ENCODE data around the gene ZGRF1.
"Not testable (repeated sequence)": the region's sequence is repeated elsewhere in the genome, so short reads cannot be mapped to it uniquely, and the experiment has no call there.

Gene ZGRF1

DNA sequence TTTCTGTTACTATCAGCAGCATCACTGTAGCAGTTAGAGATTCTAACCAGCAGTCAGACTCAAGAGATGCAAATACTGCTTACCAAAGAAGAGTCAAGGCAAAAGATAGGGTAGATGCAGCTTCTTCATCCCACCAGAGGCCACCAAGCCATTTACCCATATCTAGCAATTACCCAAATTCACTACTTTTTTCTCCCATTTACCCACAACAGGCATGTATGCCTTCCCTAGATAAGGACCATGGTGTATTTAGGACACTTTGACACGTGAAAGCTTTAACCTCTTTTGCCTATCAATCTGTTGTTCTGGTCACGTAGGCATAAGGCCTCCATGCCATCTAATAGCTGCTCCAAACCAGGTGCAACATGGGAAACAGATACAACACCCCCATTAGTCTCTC is 5.8 kb upstream of the ZGRF1 start:
- DNase-seq (ENCODE audit: low read depth, low spot score): no peak

DNA sequence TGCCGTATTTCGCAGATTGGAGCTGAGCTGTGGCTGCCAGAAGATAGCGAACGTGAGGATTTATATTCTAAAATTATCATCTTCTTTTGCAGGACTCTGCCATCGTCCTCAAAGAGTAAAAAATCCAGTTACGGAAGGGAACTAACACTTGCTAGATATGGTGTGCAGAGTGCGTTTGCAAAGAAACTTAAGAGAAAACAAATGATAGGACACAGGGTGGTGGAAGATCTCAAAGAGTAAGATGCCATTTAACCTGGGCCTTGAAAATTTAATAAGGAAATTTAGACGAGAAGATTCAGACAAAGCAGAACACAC is 800 bp upstream of the ZGRF1 start:
- DNase-seq (ENCODE audit: low read depth, low spot score): no peak

- peak; percentile 58 for DNase-seq (ENCODE audit: low read depth, low spot score)
Observed at GRCh38 chr4:112633477-112634235, 3.1 kb downstream of the ZGRF1 start.

DNA sequence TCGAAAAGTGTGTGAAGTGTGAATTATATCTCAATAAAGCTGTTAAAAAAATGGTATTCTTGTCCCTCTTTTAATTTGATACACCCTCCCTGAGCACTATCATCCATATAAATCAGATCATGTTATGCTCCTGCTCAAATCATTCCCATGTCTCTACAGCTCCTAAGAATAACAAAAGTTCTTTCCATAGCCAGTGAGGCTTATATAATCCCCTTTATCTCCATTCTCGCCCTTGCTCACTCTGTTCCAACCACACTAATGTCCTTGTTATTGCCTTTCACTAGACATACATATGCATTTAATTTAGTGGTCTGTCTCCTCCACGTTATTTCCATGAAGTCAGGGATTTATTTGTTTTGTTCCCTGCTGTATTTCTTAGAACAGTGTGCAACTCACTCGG is 10.5 kb downstream of the ZGRF1 start:
- DNase-seq (ENCODE audit: low read depth, low spot score): no peak

GRCh38 chr4:112616984-112617383 is 19.7 kb downstream of the ZGRF1 start:
- no peak for DNase-seq (ENCODE audit: low read depth, low spot score)

- DNase-seq (ENCODE audit: low read depth, low spot score): not testable (repeated sequence)
Observed at GRCh38 chr4:112612814-112613213, 23.9 kb downstream of the ZGRF1 start.

DNA sequence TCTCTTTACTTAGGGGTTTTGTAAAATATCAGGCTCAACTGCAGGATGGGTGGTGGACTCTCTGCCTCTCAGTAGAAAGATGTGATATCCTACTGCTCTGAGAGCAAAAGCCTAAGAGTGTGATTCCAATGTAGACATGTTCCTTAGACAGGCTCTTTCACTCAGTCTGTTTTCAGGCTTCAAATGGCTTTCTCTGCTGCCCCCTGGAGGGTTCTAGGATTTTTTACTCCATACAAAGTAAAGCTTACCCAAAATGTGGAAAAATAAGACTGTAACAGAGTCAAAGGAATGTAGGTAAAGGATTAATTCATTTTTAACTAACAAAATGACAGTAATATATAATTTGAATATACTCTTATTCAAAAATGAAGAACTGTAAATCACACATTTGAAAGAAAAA is 32.1 kb downstream of the ZGRF1 start:
- peak; percentile 78 for DNase-seq (ENCODE audit: low read depth, low spot score)

DNA sequence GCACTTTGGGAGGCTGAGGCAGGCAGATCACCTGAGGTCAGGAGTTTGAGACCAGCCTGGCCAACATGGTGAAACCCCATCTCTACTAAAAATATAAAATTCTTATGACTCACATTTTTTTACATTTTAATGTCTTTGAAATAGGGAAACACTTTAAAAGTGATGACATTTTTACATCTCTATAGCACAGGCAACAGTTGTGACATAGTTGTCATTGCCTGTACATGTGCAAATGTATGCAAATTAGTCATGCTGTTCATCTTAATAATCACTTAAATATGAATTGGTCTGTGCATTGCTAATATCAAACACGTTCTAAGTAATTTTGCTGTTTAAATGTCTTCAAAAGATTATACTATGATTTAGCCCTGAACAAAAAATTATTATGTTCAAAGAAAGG is 41.7 kb downstream of the ZGRF1 start:
- no peak for DNase-seq (ENCODE audit: low read depth, low spot score)

DNA sequence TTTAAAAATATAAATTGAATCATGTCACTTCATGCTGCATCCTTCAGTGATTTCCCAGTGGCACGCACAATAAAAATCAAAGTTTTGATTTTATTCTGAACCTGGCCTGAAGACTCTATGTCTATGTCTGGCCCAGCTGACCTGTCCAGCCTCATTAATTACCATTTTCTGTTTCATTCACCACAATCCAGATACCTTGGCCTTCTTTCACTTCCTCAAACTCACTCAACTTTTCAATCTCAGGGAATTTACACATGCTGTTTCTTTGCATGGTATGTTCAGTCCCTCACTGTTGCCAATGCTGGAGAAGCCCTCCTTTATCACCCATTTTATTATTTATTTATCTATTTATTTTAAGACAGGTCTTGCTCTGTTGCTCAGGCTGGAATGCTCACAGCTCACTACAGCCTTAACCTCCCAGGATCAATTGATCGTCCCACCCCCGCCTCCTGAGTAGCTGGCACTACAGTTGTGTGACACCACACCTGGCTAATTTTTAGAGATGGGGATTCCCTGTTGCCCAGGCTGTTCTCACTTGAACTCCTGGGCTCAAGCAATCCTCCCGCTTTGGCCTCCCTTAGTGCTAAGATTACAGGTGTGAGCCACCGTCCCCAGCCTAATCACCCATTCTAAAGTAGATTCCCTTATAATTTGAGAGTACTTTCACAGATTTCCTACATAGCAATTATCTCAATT is 43.1 kb downstream of the ZGRF1 start:
- no peak for DNase-seq (ENCODE audit: low read depth, low spot score)

DNA sequence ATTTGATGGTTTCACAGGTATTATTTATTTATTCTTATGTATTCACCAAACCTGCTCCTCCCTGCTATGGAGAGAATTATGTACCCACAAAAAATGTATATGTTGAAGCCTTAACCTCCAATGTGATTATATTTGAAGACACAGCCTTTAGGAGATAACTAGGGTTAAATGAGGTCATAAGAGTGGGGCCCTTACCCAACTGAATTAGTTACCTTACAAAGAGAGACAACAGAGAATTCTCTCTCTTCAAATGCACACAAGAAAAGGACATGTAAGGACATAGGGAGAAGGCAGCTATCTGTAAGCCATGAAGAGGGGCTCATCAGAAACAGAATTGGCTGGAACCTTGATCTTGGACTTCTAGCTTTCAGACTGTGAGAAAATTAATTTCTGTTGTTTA is 44.0 kb downstream of the ZGRF1 start:
- DNase-seq (ENCODE audit: low read depth, low spot score): no peak

DNA sequence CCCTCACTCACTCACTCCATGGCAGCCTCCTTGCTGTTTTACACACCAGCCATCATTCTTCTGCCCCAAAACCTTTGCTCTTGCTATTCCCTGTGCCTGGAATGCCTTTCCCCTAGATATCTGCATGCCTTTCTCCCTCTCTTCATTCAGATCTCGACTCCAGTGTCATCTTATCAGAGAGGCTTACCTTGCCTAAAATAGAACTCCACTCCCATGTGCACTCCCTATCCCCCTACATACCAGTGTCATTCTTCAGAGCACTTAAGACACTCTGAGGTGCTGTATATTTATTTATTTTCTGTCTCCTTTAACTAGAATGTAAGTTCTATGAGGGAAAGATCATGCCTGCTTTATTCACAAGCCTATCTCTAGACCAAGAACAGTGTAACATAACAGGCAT is 45.1 kb downstream of the ZGRF1 start:
- no peak for DNase-seq (ENCODE audit: low read depth, low spot score)

DNA sequence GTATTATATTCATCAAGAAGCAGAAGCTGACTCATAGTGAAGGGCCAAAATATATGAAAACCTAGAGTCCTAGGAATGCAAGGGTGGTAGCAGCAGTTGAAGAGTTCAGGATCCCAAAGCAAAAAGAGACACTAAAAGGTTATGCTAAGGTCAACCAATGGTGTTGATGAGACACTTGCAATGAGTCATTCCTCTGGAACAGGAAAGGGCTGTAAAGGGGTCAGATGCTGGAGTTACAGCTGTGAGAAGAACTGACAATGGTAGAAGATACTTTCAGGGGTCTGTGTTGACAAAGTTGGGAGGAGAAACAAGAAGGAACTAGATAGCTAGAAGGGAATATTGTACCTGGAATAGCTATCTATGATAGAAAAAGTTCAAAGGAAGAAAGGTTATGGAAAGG is 47.5 kb downstream of the ZGRF1 start:
- peak; percentile 4 for DNase-seq (ENCODE audit: low read depth, low spot score)

DNA sequence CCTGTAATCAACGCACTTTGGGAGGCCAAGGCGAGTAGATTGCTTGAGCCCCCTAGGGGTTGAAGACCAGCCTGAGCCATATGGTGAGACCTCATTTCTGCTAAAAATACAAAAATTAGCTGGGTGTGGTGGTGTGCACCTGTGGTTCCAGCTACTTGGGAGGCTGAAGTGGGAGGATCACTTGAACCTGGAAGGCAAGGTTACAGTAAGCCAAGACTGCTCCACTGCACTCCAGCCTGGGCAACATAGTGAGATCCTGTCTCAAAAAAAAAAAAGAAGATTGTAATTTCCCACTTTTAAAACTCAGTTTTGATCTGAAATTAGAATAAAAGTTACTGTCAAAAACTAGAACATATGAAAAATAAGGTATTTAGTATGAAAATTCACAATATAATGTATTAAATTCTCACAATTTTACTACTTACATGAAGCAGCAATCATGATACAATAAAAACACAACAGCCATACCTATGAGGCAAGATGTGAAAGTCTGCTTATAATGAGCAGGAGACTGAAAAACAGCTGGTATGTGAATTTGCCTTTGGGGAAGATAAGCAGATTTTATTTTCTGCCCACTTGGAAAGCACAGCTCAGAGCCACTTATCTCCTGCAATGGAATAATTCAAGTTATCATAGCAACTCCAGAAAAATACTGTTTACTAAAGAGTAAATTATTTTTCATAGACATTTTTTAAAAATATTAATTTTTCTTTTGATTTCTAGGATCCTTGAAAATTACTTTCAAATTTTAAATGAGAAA is 50.6 kb downstream of the ZGRF1 start:
- DNase-seq (ENCODE audit: low read depth, low spot score): no peak

GRCh38 chr4:112567536-112567935 is 69.2 kb downstream of the ZGRF1 start:
- DNase-seq (ENCODE audit: low read depth, low spot score): no peak

DNA sequence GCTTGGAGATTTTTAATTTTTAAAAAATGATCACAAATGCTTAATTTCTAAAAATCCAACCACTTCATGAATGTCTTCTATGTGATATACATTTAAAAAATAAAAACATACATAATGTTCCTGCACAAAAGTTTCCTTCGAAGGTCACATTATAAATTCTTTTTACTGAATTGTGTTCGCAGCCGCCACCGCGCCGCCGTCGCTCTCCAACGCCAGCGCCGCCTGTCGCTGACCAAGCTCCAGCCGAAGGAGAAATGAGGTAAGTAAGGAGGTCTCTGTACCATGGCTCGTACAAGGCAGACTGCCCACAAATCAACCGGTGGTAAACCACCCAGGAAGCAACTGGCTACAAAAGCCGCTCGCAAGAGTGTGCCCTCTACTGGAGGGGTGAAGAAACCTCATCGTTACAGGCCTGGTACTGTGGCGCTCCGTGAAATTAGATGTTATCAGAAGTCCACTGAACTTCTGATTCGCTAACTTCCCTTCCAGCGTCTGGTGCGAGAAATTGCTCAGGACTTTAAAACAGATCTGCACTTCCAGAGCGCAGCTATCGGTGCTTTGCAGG is 71.9 kb downstream of the ZGRF1 start:
- no peak for DNase-seq (ENCODE audit: low read depth, low spot score)

DNA sequence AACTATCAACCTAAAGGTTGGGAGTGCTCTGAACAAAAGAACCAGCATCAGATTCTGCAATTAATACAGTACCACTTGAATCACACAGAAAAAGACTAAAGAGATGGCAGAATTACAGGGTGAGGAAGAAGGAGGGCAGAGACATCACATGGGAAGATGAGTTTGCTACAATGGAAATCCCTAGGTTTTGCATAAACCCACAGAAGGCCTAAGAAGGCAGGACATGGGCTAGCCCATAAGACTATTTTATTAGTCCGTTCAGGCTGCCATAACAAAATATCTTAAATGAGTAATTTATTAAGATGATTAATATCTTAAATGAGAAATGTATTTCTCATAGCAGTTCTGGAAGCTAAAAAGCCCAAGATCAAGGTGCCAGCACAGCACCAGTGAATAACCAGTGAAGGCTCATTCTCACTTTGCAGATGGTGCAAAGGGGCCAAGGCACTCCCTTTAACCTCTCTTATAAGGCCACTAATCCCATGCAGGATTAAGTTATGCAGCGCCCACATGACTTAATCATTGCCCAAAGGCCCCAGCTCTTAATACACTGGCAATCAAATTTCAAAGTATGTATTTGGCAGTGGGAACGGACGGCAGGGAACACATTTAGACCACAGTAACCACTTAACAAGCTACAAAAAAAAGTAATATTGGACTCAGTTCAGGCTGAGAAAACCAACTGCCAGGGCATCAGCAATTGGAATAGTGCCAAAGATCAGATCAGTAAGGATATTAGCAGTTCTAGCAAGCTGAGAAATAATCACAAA is 73.1 kb downstream of the ZGRF1 start:
- DNase-seq (ENCODE audit: low read depth, low spot score): peak; percentile 57

DNA sequence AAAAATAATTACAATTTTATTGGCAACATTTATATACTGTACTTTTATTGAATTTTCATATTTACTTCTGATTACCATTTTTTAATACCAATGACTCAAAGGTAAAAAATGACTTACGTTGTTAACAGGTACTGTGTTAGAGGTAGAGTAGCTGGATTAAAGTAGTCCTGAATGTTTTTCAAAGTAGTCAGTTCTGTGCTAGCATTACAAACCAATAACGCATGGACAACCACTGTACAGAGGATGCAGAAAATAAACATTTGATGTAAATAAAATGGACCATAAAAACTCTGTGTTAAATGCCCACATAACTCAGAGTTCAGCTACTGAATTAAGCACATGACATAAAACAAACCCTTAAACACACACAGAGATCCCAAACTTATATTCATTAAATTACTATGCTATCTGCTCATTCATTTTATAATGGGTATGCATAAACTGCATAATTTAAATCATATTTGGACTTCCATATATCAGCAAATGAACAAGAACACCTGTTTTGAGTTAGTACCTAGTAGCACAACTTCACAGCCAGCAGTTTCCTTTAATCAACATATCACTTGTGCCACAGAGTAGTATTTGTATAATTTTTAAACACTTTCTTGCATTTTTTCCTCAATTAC is 74.3 kb downstream of the ZGRF1 start:
- no peak for DNase-seq (ENCODE audit: low read depth, low spot score)

GRCh38 chr4:112560084-112560483 is 76.6 kb downstream of the ZGRF1 start:
- DNase-seq (ENCODE audit: low read depth, low spot score): no peak

GRCh38 chr4:112559053-112559452 is 77.7 kb downstream of the ZGRF1 start:
- DNase-seq (ENCODE audit: low read depth, low spot score): no peak

GRCh38 chr4:112557676-112558411 is 78.9 kb downstream of the ZGRF1 start:
- peak; percentile 64 for DNase-seq (ENCODE audit: low read depth, low spot score)

DNA sequence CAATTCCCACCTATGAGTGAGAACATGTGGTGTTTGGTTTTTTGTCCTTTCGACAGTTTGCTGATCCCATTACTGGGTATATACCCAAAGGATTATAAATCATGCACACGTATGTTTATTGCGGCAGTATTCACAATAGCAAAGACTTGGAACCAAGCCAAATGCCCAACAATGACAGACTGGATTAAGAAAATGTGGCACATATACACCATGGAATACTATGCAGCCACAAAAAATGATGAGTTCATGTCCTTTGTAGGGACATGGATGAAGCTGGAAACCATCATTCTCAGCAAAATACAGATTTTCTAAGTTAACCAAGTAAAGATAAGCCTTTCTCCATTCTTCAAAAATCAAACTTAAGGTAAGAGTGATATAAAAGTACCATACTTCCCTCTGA is 82.4 kb downstream of the ZGRF1 start:
- DNase-seq (ENCODE audit: low read depth, low spot score): not testable (repeated sequence)
